Sigmoid colon (tissue), 7 donors: ENCODE results near the gene OVOL2. TPM values are rescaled to one million over a fixed set of nuclear protein-coding genes. Genes with fewer than 3 reads are reported as not detected.
"Not testable (repeated sequence)": the region's sequence is repeated elsewhere in the genome, so short reads cannot be mapped to it uniquely, and the experiment has no call there.

ENCODE experiments used
- DNase-seq: peaks from one replicate; pipeline ENCODE4 v3.0.0-alpha.2; 2019
- H3K27ac ChIP-seq, 4 donors: fragments of 200-600 bp; sonication (generic); one replicate each; pipeline ENCODE4 v1.5.1; 2016 to 2019; ENCODE audit warnings: mild to moderate bottlenecking in 1 of 4
- H3K27me3 ChIP-seq, 3 donors: fragments of 200-600 bp; sonication (generic); one replicate each; pipeline ENCODE4 v1.5.1; 2019; ENCODE audit warnings: mild to moderate bottlenecking in 1 of 3
- H3K36me3 ChIP-seq, 4 donors: fragments of 200-600 bp; sonication (generic); one replicate each; pipeline ENCODE4 v1.5.1; 2016 to 2019
- H3K4me1 ChIP-seq, 4 donors: fragments of 200-600 bp; sonication (generic); one replicate each; pipeline ENCODE4 v1.5.1; 2017 to 2019
- H3K4me3 ChIP-seq, 4 donors: fragments of 200-600 bp; sonication (generic); one replicate each; pipeline ENCODE4 v1.5.1; 2017 to 2019; ENCODE audit warnings: mild to moderate bottlenecking in 2 of 4, moderate library complexity in 1 of 4
- H3K9me3 ChIP-seq, 4 donors: fragments of 200-600 bp in 3 of 4; sonication (generic) in 3 of 4; one replicate each; pipeline versions ENCODE4 v1.5.1 to v1.6.1; 2013 to 2019
- EP300 ChIP-seq, 4 donors: sonication (generic); formaldehyde crosslinking; IDR thresholded peaks; one replicate each; pipeline ENCODE4 v1.6.1; 2017; ENCODE audit warnings: antibody characterized with exemption in 4 of 4
- POLR2A ChIP-seq, 2 donors: fragments of 450-650 bp; IDR thresholded peaks; one replicate each; pipeline ENCODE4 v1.6.1; 2016; ENCODE audit warnings: antibody characterized with exemption in 2 of 2, mild to moderate bottlenecking in 2 of 2, moderate library complexity in 2 of 2
- POLR2AphosphoS5 ChIP-seq, 4 donors: sonication (generic); formaldehyde crosslinking; IDR thresholded peaks; one replicate each; pipeline ENCODE4 v1.6.1; 2017; ENCODE audit warnings: antibody characterized with exemption in 4 of 4
- WGBS, 2 donors: extraction: QIAGEN DNeasy Blood & Tissue Kit; methylation state at CpG; one replicate each; pipeline ENCODE4 v1.1.7; 2013; 5-methylcytosine and 5-hydroxymethylcytosine counted together
- intact Hi-C: fragments of 100-400 bp; cut with DNase I; formaldehyde crosslinking; loops from one replicate; pipeline ENCODE4 v1.15.1; 2023
- polyA plus RNA-seq, 3 donors: library from polyadenylated mRNA; stranded (reverse); fragments of 200-250 nt; gene quantifications; one replicate each; pipeline ENCODE4 v1.2.3, GENCODE V29; 2013
- total RNA-seq, 4 donors: library from RNA; depleted of rRNA; stranded (reverse); fragments of >200 nt; gene quantifications; one replicate each; pipeline ENCODE4 v1.1.0, GENCODE V29; 2016
- TF ChIP-seq, protein P1 (sequence below), 4 experiments: fragments of 450-650 bp in 3 of 4; fragments of 200-600 bp in 1 of 4; IDR thresholded peaks; one replicate each; pipeline ENCODE4 v1.5.1; 2016 to 2019; ENCODE audit warnings: antibody characterized with exemption in 4 of 4, mild to moderate bottlenecking in 3 of 4, moderate library complexity in 2 of 4
- donor health status: healthy with polysubstance abuse.
- donor health status: Bipolar disorder and iron deficiency.
- donor health status: healthy.

The OVOL2 gene
- total and polyA plus RNA-seq, 7 donors = 9.6 to 15.7 (median 13.2) TPM; not detected in 4

DNA sequence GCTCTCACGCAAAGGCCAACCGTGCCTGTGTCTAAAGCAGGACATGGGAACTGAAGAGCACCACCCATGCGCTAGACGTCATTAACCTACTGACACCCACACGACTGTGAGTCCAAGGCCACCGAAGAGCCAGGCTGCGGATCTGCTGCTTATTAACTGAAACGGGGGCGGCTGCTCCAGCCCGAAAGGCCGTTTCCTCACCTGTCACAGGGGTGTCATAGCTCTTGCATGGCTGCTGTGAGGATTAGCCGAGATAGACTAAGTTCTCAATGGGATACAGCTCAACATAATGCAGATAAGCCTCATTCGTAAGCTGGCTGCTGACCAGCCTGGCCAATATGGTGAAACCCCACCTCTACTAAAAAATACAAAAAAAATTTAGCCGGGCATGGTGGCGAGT lies 26.7 kb downstream of the OVOL2 start:
- no peaks in the 10 kb centered on the region for H3K9me3 ChIP-seq
- intact Hi-C loops = no loop called here
- no peaks in the 10 kb centered on the region for H3K36me3 ChIP-seq
- no peaks in the 10 kb centered on the region for H3K4me1 ChIP-seq
- 78 to 89% methylated on average over 15 of the region's 15 CpGs for WGBS, 2 donors
- no peaks in the 10 kb centered on the region for H3K27me3 ChIP-seq
- DNase-seq = no peak
- no peak overlapping the region for H3K4me3 ChIP-seq
- TF ChIP-seq, protein P1, sequence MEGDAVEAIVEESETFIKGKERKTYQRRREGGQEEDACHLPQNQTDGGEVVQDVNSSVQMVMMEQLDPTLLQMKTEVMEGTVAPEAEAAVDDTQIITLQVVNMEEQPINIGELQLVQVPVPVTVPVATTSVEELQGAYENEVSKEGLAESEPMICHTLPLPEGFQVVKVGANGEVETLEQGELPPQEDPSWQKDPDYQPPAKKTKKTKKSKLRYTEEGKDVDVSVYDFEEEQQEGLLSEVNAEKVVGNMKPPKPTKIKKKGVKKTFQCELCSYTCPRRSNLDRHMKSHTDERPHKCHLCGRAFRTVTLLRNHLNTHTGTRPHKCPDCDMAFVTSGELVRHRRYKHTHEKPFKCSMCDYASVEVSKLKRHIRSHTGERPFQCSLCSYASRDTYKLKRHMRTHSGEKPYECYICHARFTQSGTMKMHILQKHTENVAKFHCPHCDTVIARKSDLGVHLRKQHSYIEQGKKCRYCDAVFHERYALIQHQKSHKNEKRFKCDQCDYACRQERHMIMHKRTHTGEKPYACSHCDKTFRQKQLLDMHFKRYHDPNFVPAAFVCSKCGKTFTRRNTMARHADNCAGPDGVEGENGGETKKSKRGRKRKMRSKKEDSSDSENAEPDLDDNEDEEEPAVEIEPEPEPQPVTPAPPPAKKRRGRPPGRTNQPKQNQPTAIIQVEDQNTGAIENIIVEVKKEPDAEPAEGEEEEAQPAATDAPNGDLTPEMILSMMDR (IDR thresholded peaks at IDR 0.05) = no peak
- TF ChIP-seq POLR2A (IDR thresholded peaks at IDR 0.05) (no peak), POLR2AphosphoS5 (IDR thresholded peaks at IDR 0.05) (no peak)
- H3K27ac ChIP-seq = no peak overlapping the region

DNA sequence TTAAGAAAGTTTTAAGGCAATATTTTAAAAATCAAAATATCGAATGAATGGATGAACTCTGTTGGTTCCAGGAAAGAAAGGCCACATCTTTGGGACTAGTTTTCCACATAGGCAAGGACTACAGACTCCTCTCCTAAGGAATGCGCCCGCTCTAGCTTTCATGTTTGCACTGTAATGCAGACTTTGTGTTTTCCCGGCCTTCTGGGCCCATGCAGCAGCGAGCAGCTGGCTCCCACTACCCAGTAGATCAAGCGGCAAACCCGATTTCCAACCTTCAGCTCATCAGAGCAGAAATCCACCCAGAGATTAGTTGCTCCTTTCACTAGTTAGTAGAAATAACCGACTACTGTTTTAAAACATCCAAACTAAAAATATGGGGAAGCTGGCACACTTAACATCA lies 27.7 kb downstream of the OVOL2 start:
- no peaks in the 10 kb centered on the region for H3K4me1 ChIP-seq
- TF ChIP-seq POLR2A (IDR thresholded peaks at IDR 0.05) = no peak
- no peaks in the 10 kb centered on the region for H3K9me3 ChIP-seq
- H3K27me3 ChIP-seq = no peaks in the 10 kb centered on the region
- no peak for DNase-seq
- WGBS, 2 donors = 90 to 92% methylated on average over 8 of the region's 8 CpGs
- intact Hi-C loops = no loop called here
- no peaks in the 10 kb centered on the region for H3K36me3 ChIP-seq
- no peak overlapping the region for H3K27ac ChIP-seq
- no peak overlapping the region for H3K4me3 ChIP-seq

DNA sequence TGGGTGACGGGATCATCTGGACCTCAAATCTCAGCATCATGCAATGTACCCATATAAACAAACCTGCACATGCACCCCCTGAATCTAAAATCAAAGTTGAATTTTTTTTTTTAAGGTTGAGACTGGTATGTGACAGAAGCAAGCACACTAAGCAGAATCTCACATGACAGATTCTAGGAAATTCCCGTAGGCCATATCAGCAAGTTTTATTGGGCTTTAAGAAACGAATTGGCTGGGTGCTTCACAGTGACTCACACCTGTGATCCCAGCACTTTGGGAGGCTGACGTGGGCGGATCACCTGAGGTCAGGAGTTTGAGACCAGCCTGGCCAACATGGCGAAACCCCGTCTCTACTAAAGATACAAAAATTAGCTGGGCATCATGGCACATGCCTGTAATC lies 30.7 kb downstream of the OVOL2 start:
- H3K4me3 ChIP-seq, H3K9me3 ChIP-seq, H3K27ac ChIP-seq, H3K36me3 ChIP-seq, H3K27me3 ChIP-seq, DNase-seq, intact Hi-C loops, H3K4me1 ChIP-seq: not testable (repeated sequence)
- WGBS, 2 donors = 45 to 79% methylated on average over 7 of the region's 7 CpGs

DNA sequence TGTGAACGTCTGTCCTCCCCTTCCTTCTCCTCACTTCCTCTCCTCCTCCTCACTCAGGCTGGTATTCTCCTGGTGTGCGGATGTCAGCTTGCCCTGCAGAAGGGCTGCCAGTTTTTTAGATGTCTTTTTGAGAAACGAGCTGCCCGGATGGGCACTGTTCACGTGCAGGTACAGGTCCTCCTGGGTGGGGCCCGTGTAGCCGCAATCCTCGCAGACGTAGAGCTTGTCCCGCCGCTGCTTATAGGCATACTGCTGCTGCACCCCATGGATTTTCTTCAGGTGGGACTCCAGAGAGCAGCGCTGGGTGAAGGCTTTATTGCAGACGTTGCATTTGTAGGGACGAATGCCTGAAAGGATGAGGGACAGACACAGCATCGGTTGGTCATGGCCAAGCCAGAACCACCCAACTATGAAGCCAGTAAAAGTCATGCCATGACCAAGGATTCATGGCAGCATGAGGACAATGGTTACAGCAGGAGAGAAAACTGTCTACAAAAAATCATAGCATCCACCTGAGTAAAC lies 33.0 kb downstream of the OVOL2 start:
- no peaks in the 10 kb centered on the region for H3K36me3 ChIP-seq
- no peak for DNase-seq
- H3K9me3 ChIP-seq = no peaks in the 10 kb centered on the region
- 87 to 88% methylated on average over 15 of the region's 15 CpGs for WGBS, 2 donors
- no peak for TF ChIP-seq POLR2A (IDR thresholded peaks at IDR 0.05)
- TF ChIP-seq, protein P1 (IDR thresholded peaks at IDR 0.05) = no peak
- TF ChIP-seq POLR2AphosphoS5 (IDR thresholded peaks at IDR 0.05) = no peak
- no peak for TF ChIP-seq EP300 (IDR thresholded peaks at IDR 0.05)
- no peaks in the 10 kb centered on the region for H3K27me3 ChIP-seq
- intact Hi-C loops = no loop called here
- no peaks in the 10 kb centered on the region for H3K4me1 ChIP-seq
- no peak overlapping the region for H3K27ac ChIP-seq
- H3K4me3 ChIP-seq = no peak overlapping the region

- H3K4me1 ChIP-seq = no peaks in the 10 kb centered on the region
- DNase-seq = no peak
- H3K27ac ChIP-seq = no peak overlapping the region
- intact Hi-C loops = no loop called here
- H3K4me3 ChIP-seq = no peak overlapping the region
- H3K9me3 ChIP-seq = no peaks in the 10 kb centered on the region
- TF ChIP-seq, protein P1 (IDR thresholded peaks at IDR 0.05) = no peak
- TF ChIP-seq EP300 (IDR thresholded peaks at IDR 0.05) (no peak), POLR2AphosphoS5 (IDR thresholded peaks at IDR 0.05) (no peak)
- H3K36me3 ChIP-seq = no peaks in the 10 kb centered on the region
- H3K27me3 ChIP-seq = no peaks in the 10 kb centered on the region
- 93 to 94% methylated on average over 7 of the region's 7 CpGs for WGBS, 2 donors
Measured at GRCh38 chr20:18020931-18021330, 36.8 kb downstream of the OVOL2 start.

- WGBS, 2 donors = 13 to 15% methylated on average over 1 of the region's 1 CpG
- intact Hi-C loops = no loop called here
- H3K27me3 ChIP-seq = no peaks in the 10 kb centered on the region
- no peak overlapping the region for H3K4me3 ChIP-seq
- TF ChIP-seq EP300 (IDR thresholded peaks at IDR 0.05) = no peak
- TF ChIP-seq POLR2A (IDR thresholded peaks at IDR 0.05) = no peak
- TF ChIP-seq POLR2AphosphoS5 (IDR thresholded peaks at IDR 0.05) = no peak
- TF ChIP-seq, protein P1 (IDR thresholded peaks at IDR 0.05) = no peak
- no peaks in the 10 kb centered on the region for H3K4me1 ChIP-seq
- no peak for DNase-seq
- H3K9me3 ChIP-seq = no peaks in the 10 kb centered on the region
- H3K27ac ChIP-seq = no peak overlapping the region
- no peaks in the 10 kb centered on the region for H3K36me3 ChIP-seq
Measured at GRCh38 chr20:18019068-18019467, 38.6 kb downstream of the OVOL2 start.
